Hepatocyte (in vitro differentiated cells): ENCODE data around the gene TBX5. TPM values are rescaled to one million over a fixed set of nuclear protein-coding genes. Genes with fewer than 3 reads are reported as not detected.

Experiments used
- DNase-seq: peaks from one replicate; pipeline ENCODE4 v3.0.0-alpha.2; 2016; ENCODE audit warnings: low spot score
- H2AFZ ChIP-seq: fragments of 200-600 bp; sonication (generic); 2 replicates; pipeline ENCODE4 v1.6.0; 2016; ENCODE audit warnings: antibody characterized with exemption, mild to moderate bottlenecking
- H3K27ac ChIP-seq: fragments of 200-600 bp; sonication (generic); 2 replicates; pipeline ENCODE4 v1.5.1; 2016; ENCODE audit warnings: mild to moderate bottlenecking
- H3K27me3 ChIP-seq: fragments of 200-600 bp; sonication (generic); 2 replicates; pipeline ENCODE4 v1.6.1; 2016
- H3K36me3 ChIP-seq: fragments of 200-600 bp; sonication (generic); replicated peaks from 2 replicates; pipeline ENCODE4 v1.5.1; 2016; ENCODE audit warnings: low read depth; ENCODE audit not compliant: insufficient read depth
- H3K4me1 ChIP-seq: fragments of 200-600 bp; sonication (generic); 2 replicates; pipeline ENCODE4 v1.5.1; 2016; ENCODE audit warnings: mild to moderate bottlenecking, moderate library complexity; ENCODE audit not compliant: insufficient read depth
- H3K4me2 ChIP-seq: fragments of 200-600 bp; sonication (generic); 2 replicates; pipeline ENCODE4 v1.6.0; 2016
- H3K4me3 ChIP-seq: fragments of 200-600 bp; sonication (generic); 2 replicates; pipeline ENCODE4 v1.5.1; 2016; ENCODE audit warnings: mild to moderate bottlenecking
- H3K79me2 ChIP-seq: fragments of 200-600 bp; sonication (generic); 2 replicates; pipeline ENCODE4 v1.6.0; 2017; ENCODE audit warnings: mild to moderate bottlenecking
- H3K9me2 ChIP-seq: fragments of 200-600 bp; sonication (generic); replicated peaks from 2 replicates; pipeline ENCODE4 v1.6.0; 2017; ENCODE audit warnings: mild to moderate bottlenecking; ENCODE audit not compliant: insufficient read depth
- H3K9me3 ChIP-seq: fragments of 200-600 bp; sonication (generic); 2 replicates; pipeline ENCODE4 v1.5.1; 2016; ENCODE audit warnings: low read depth, mild to moderate bottlenecking
- H4K20me1 ChIP-seq: fragments of 200-600 bp; sonication (generic); 2 replicates; pipeline ENCODE4 v1.6.0; 2016; ENCODE audit warnings: mild to moderate bottlenecking; ENCODE audit not compliant: insufficient read depth, poor library complexity, severe bottlenecking
- EZH2 ChIP-seq: fragments of 200-600 bp; sonication (generic); IDR thresholded peaks from 2 replicates; pipeline ENCODE4 v1.6.1; 2016; ENCODE audit warnings: antibody characterized with exemption, mild to moderate bottlenecking, borderline replicate concordance
- EZH2phosphoT487 ChIP-seq: fragments of 200-600 bp; sonication (generic); IDR thresholded peaks from one replicate; pipeline ENCODE4 v1.6.1; 2018; ENCODE audit warnings: antibody characterized with exemption, mild to moderate bottlenecking, low read depth, moderate library complexity; ENCODE audit not compliant: unreplicated experiment, severe bottlenecking
- WGBS: methylation state at CpG from one replicate; pipeline ENCODE4 v1.1.6; 2016; ENCODE audit warnings: low lambda C conversion rate; ENCODE audit errors: missing lambda C conversion rate; 5-methylcytosine and 5-hydroxymethylcytosine counted together
- polyA plus RNA-seq: library from polyadenylated mRNA; unstranded; fragments of >200 nt; fragmentation: Nextera tagmentation; extraction: Ambion mirVana; gene quantifications from 2 replicates; pipeline ENCODE4 v1.2.1, GENCODE V29; 2016
- total RNA-seq: library from RNA; depleted of rRNA; stranded (reverse); fragments of >200 nt; gene quantifications from 2 replicates; pipeline ENCODE4 v1.2.3, GENCODE V29; 2014
- TF ChIP-seq, protein P1 (sequence below): fragments of 200-600 bp; sonication (generic); IDR thresholded peaks from 2 replicates; pipeline ENCODE4 v1.5.1; 2016; ENCODE audit warnings: antibody characterized with exemption, mild to moderate bottlenecking; ENCODE audit not compliant: poor library complexity

Gene TBX5
- total and polyA plus RNA-seq, 2 experiments from 2014 or later, result 10.8 to 12.3 TPM

GRCh38 chr12:114400361-114400811 lies 5.6 kb downstream of the TBX5 start:
- H3K79me2 ChIP-seq, result peaks cover 82% of the 10 kb centered on the region
- H3K36me3 ChIP-seq, result no peaks in the 10 kb centered on the region
- H3K4me3 ChIP-seq, result no peak overlapping the region
- DNase-seq, result no peak
- peaks cover 100% of the 10 kb centered on the region for H3K27me3 ChIP-seq
- H3K4me1 ChIP-seq, result peaks cover 5% of the 10 kb centered on the region
- H2AFZ ChIP-seq, result no peak overlapping the region
- H3K27ac ChIP-seq, result peak overlapping the region; percentile 93
- TF ChIP-seq EZH2phosphoT487 (no peak), EZH2 (no peak)
- TF ChIP-seq, protein P1, sequence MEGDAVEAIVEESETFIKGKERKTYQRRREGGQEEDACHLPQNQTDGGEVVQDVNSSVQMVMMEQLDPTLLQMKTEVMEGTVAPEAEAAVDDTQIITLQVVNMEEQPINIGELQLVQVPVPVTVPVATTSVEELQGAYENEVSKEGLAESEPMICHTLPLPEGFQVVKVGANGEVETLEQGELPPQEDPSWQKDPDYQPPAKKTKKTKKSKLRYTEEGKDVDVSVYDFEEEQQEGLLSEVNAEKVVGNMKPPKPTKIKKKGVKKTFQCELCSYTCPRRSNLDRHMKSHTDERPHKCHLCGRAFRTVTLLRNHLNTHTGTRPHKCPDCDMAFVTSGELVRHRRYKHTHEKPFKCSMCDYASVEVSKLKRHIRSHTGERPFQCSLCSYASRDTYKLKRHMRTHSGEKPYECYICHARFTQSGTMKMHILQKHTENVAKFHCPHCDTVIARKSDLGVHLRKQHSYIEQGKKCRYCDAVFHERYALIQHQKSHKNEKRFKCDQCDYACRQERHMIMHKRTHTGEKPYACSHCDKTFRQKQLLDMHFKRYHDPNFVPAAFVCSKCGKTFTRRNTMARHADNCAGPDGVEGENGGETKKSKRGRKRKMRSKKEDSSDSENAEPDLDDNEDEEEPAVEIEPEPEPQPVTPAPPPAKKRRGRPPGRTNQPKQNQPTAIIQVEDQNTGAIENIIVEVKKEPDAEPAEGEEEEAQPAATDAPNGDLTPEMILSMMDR, result no peak
- H3K4me2 ChIP-seq, result peak overlapping the region; percentile 86
- 4% methylated on average over 31 of the region's 31 CpGs for WGBS
- no peaks in the 10 kb centered on the region for H3K9me3 ChIP-seq
- no peaks in the 10 kb centered on the region for H4K20me1 ChIP-seq
- H3K9me2 ChIP-seq, result no peaks in the 10 kb centered on the region

GRCh38 chr12:114399664-114400211 lies 6.2 kb downstream of the TBX5 start:
- Histone ChIP-seq H3K79me2 (peaks cover 82% of the 10 kb centered on the region), H3K36me3 (no peaks in the 10 kb centered on the region), H3K9me3 (no peaks in the 10 kb centered on the region), H2AFZ (no peak overlapping the region), H3K4me3 (peak overlapping the region; percentile 16), H3K9me2 (no peaks in the 10 kb centered on the region), H3K27me3 (peaks cover 100% of the 10 kb centered on the region), H3K4me2 (peak overlapping the region; percentile 86), H4K20me1 (no peaks in the 10 kb centered on the region), H3K27ac (peak overlapping the region; percentile 93), H3K4me1 (peaks cover 10% of the 10 kb centered on the region)
- TF ChIP-seq, protein P1, result no peak
- DNase-seq, result peak; percentile 58
- 6% methylated on average over 30 of the region's 30 CpGs for WGBS

GRCh38 chr12:114397978-114398881 lies 7.7 kb downstream of the TBX5 start:
- peaks cover 10% of the 10 kb centered on the region for H3K4me1 ChIP-seq
- peak overlapping the region; percentile 86 for H3K4me2 ChIP-seq
- no peak overlapping the region for H3K4me3 ChIP-seq
- H3K9me3 ChIP-seq, result no peaks in the 10 kb centered on the region
- peaks cover 100% of the 10 kb centered on the region for H3K27me3 ChIP-seq
- peak; percentile 23 for TF ChIP-seq EZH2
- TF ChIP-seq, protein P1, result no peak
- no peak for DNase-seq
- H3K79me2 ChIP-seq, result peaks cover 83% of the 10 kb centered on the region
- no peaks in the 10 kb centered on the region for H4K20me1 ChIP-seq
- WGBS, result 23% methylated on average over 22 of the region's 23 CpGs
- H2AFZ ChIP-seq, result no peak overlapping the region
- no peaks in the 10 kb centered on the region for H3K36me3 ChIP-seq
- H3K9me2 ChIP-seq, result no peaks in the 10 kb centered on the region
- peak overlapping the region; percentile 93 for H3K27ac ChIP-seq
